Upper lobe of right lung (tissue), 1 donor: Measurements from ENCODE around the gene EBF4. TPM values are rescaled to one million over a fixed set of nuclear protein-coding genes. Genes with fewer than 3 reads are reported as not detected.

Experiments
- ATAC-seq: fragments of 200-7000 bp; cut with Tn5 transposase; one replicate; pipeline ENCODE4 v1.9.1; 2020; ENCODE audit warnings: mild to moderate bottlenecking, moderate library complexity
- DNase-seq: peaks from one replicate; pipeline ENCODE4 v3.0.0-alpha.2; 2020
- H3K27ac ChIP-seq: fragments of 200-600 bp; one replicate; pipeline ENCODE4 v1.8.0; 2022
- H3K27me3 ChIP-seq: fragments of 200-600 bp; one replicate; pipeline ENCODE4 v1.8.0; 2022; ENCODE audit warnings: mild to moderate bottlenecking
- H3K36me3 ChIP-seq: fragments of 200-600 bp; one replicate; pipeline ENCODE4 v1.8.0; 2022
- H3K4me1 ChIP-seq: fragments of 200-600 bp; one replicate; pipeline ENCODE4 v1.8.0; 2022
- H3K4me3 ChIP-seq: fragments of 200-600 bp; one replicate; pipeline ENCODE4 v1.8.0; 2022; ENCODE audit warnings: mild to moderate bottlenecking
- H3K9me3 ChIP-seq: fragments of 200-600 bp; one replicate; pipeline ENCODE4 v1.8.0; 2022
- CTCF ChIP-seq: fragments of 200-600 bp; IDR thresholded peaks from one replicate; pipeline ENCODE4 v1.8.0; 2022; ENCODE audit warnings: antibody characterized with exemption
- intact Hi-C: fragments of 100-400 bp; cut with DNase I; formaldehyde crosslinking; loops from one replicate; pipeline ENCODE4 v1.11.0; 2022
- total RNA-seq: library from RNA; stranded (reverse); fragmentation: NEBNext Ultra II Directional; extraction: Animal tissue kit (Norgen Biotek cat#: 25700); gene quantifications from one replicate; pipeline ENCODE4 v1.2.1, GENCODE V29; 2021
- donor health status: DM: no; HTN: yes; CAD: no; lungs with severe emphysema.

EBF4 gene
- total RNA-seq, 1 donor from 2014 or later: 19.5 TPM

GRCh38 chr20:2700913-2701620 lies 8.5 kb downstream of the EBF4 start:
- no peak overlapping the region for H3K27ac ChIP-seq
- ATAC-seq (no peak), DNase-seq (no peak)
- H3K4me1 ChIP-seq: no peaks in the 10 kb centered on the region
- no peak for TF ChIP-seq CTCF
- no peaks in the 10 kb centered on the region for H3K9me3 ChIP-seq
- intact Hi-C loops: no loop called here
- H3K27me3 ChIP-seq: peaks cover 11% of the 10 kb centered on the region
- H3K36me3 ChIP-seq: no peaks in the 10 kb centered on the region
- H3K4me3 ChIP-seq: no peak overlapping the region

- intact Hi-C loops: no loop called here
- H3K9me3 ChIP-seq: no peaks in the 10 kb centered on the region
- ATAC-seq (no peak), DNase-seq (no peak)
- no peak for TF ChIP-seq CTCF
- no peak overlapping the region for H3K27ac ChIP-seq
- H3K4me3 ChIP-seq: no peak overlapping the region
- no peaks in the 10 kb centered on the region for H3K36me3 ChIP-seq
- H3K27me3 ChIP-seq: peaks cover 5% of the 10 kb centered on the region
- H3K4me1 ChIP-seq: no peaks in the 10 kb centered on the region
These were observed 9.1 kb downstream of the EBF4 start for GRCh38 chr20:2701671-2702081.

- intact Hi-C loops: no loop called here
- H3K27ac ChIP-seq: no peak overlapping the region
- ATAC-seq (no peak), DNase-seq (no peak)
- no peaks in the 10 kb centered on the region for H3K4me1 ChIP-seq
- no peaks in the 10 kb centered on the region for H3K27me3 ChIP-seq
- H3K9me3 ChIP-seq: no peaks in the 10 kb centered on the region
- no peak overlapping the region for H3K4me3 ChIP-seq
- no peaks in the 10 kb centered on the region for H3K36me3 ChIP-seq
- TF ChIP-seq CTCF: no peak
These were observed 11.3 kb downstream of the EBF4 start for GRCh38 chr20:2703716-2704475.

GRCh38 chr20:2705931-2706645 lies 13.5 kb downstream of the EBF4 start:
- TF ChIP-seq CTCF: no peak
- intact Hi-C loops: no loop called here

GRCh38 chr20:2706688-2707352 lies 14.2 kb downstream of the EBF4 start:
- TF ChIP-seq CTCF: no peak

More at GRCh38 chr20:2705931-2706645, 13.5 kb downstream of the EBF4 start:
- no peak overlapping the region for H3K27ac ChIP-seq
- H3K4me1 ChIP-seq: no peaks in the 10 kb centered on the region
- H3K4me3 ChIP-seq: no peak overlapping the region
- H3K27me3 ChIP-seq: no peaks in the 10 kb centered on the region
- no peak for DNase-seq
- ATAC-seq: no peak
- no peaks in the 10 kb centered on the region for H3K9me3 ChIP-seq
- H3K36me3 ChIP-seq: no peaks in the 10 kb centered on the region

More at GRCh38 chr20:2706688-2707352, 14.2 kb downstream of the EBF4 start:
- ATAC-seq: no peak
- Histone ChIP-seq H3K27ac (no peak overlapping the region), H3K9me3 (no peaks in the 10 kb centered on the region), H3K4me3 (no peak overlapping the region), H3K4me1 (no peaks in the 10 kb centered on the region), H3K36me3 (no peaks in the 10 kb centered on the region), H3K27me3 (no peaks in the 10 kb centered on the region)
- intact Hi-C loops: no loop called here
- DNase-seq: no peak
